ENCODE measurements around the gene SIVA1. TPM values are rescaled to one million over a fixed set of nuclear protein-coding genes. Genes with fewer than 3 reads are reported as not detected.

SIVA1 gene
- total and polyA plus RNA-seq, 7 experiments from 2014 or later = 61.4 to 276 (median 91.6) TPM

DNA sequence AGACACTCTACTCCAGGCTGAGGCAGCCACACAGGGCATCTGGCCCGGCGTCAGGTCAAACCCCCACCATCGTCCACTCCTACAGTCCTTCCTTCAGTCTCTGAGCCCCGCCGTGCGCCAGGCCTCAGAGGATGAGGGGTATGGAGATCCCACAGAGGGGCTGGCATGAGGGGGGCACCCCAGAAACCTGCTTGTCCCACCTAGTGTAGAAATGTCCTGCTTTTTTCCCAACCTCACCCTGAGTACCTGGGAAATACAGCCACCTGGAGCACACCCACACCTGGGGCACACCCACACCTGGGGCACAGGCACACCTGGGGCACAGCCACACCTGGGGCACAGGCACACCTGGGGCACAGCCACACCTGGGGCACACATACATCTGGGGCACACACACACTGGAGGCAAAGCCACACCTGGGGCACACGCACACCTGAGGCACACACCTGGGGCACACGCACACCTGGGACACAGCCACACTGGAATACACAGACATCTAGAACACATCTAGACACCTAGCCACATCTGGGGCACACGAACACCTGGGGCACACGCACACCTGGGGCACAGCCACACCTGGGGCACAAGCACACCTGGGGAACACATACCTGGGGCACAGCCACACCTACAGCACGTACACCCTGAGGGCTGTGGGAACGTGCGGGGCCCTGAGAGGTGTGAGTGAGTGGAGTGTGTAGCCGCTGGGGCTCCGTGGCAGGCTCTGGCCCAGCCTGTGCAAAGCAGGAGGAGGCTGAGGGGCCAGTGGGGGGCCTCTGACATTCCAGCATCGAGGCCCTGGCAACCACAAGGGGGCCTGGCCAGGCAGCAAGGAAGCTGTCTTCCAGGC lies 24.2 kb downstream of the SIVA1 start:
- no peaks in the 10 kb centered on the region for H3K9me3 ChIP-seq (ENCODE audit: control insufficient read depth in 2 of 3, low read length in 3 of 3)
- H3K4me1 ChIP-seq (ENCODE audit: control insufficient read depth in 2 of 2, insufficient read depth in 2 of 2, low read length in 2 of 2) = no peaks in the 10 kb centered on the region
- no peaks in the 10 kb centered on the region for H3K27me3 ChIP-seq (ENCODE audit: control insufficient read depth in 2 of 2, insufficient read depth in 2 of 2, low read length in 2 of 2)
- Mint-ChIP-seq H3K9me3 (no peaks in the 10 kb centered on the region), H3K36me3 (peaks cover 0 to 14% (median 0%) of the 10 kb centered on the region in 5 donors), H3K27me3 (no peaks in the 10 kb centered on the region), H3K4me1 (no peaks in the 10 kb centered on the region), H3K4me3 (no peak overlapping the region), H3K27ac (peak overlapping the region in 3 of 9 donors; percentile 26 to 62 (median 33))
- intact Hi-C loops (cut with micrococcal nuclease) = no loop called here
- H3K36me3 ChIP-seq (ENCODE audit: control insufficient read depth in 2 of 3, insufficient read depth in 3 of 3, low read length in 3 of 3) = peaks cover 0 to 61% (median 4%) of the 10 kb centered on the region in 3 experiments
- CTCF ChIA-PET = no interaction called here
- H3K4me3 ChIP-seq (ENCODE audit: low read length) = no peak overlapping the region
- POLR2A ChIA-PET = no interaction called here
- H3K27ac ChIP-seq (ENCODE audit: low read depth, low read length) = no peak overlapping the region
- no peak for ATAC-seq
- no peak for DNase-seq

DNA sequence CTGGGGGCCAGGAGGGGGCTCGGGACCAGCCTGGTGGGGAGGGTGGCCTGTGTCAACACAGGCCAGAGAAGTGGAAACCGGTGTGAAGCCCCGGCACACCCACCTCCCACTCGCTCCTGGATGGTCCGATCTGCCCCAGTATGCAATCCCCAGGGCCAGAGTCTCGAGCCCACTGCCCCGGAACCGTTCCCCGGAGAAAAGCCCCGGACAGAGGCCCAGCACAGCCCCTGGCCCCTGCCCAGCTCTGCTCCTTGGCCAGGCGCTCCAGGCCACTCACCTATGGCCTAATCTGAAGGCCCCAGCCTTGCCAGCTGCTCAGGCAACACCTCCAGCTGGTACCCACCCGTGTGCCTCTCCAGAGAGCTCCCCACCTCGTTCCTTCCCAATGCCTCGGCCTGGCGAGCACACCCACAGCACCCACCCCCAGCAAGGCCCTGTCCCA lies 24.9 kb downstream of the SIVA1 start:
- H3K27me3 Mint-ChIP-seq = no peaks in the 10 kb centered on the region
- H3K27me3 ChIP-seq (ENCODE audit: control insufficient read depth in 2 of 2, insufficient read depth in 2 of 2, low read length in 2 of 2) = no peaks in the 10 kb centered on the region
- no peaks in the 10 kb centered on the region for H3K9me3 Mint-ChIP-seq
- H3K27ac Mint-ChIP-seq = no peak overlapping the region
- peaks cover 0 to 9% (median 0%) of the 10 kb centered on the region in 5 donors for H3K36me3 Mint-ChIP-seq
- H3K4me3 Mint-ChIP-seq = no peak overlapping the region
- DNase-seq (no peak), ATAC-seq (no peak)
- ChIA-PET CTCF (interaction anchor here (1.4 kb wide), 1 partner anchor 9 kb away, joined by 4 read pairs; no protein-coding TSS in a partner anchor), POLR2A (no interaction called here)
- H3K4me1 ChIP-seq (ENCODE audit: control insufficient read depth in 2 of 2, insufficient read depth in 2 of 2, low read length in 2 of 2) = no peaks in the 10 kb centered on the region
- peaks cover 0 to 54% (median 2%) of the 10 kb centered on the region in 3 experiments for H3K36me3 ChIP-seq (ENCODE audit: control insufficient read depth in 2 of 3, insufficient read depth in 3 of 3, low read length in 3 of 3)
- intact Hi-C loops (cut with micrococcal nuclease) = no loop called here
- H3K27ac ChIP-seq (ENCODE audit: low read depth, low read length) = no peak overlapping the region
- no peak overlapping the region for H3K4me3 ChIP-seq (ENCODE audit: low read length)
- no peaks in the 10 kb centered on the region for H3K4me1 Mint-ChIP-seq
- no peaks in the 10 kb centered on the region for H3K9me3 ChIP-seq (ENCODE audit: control insufficient read depth in 2 of 3, low read length in 3 of 3)

DNA sequence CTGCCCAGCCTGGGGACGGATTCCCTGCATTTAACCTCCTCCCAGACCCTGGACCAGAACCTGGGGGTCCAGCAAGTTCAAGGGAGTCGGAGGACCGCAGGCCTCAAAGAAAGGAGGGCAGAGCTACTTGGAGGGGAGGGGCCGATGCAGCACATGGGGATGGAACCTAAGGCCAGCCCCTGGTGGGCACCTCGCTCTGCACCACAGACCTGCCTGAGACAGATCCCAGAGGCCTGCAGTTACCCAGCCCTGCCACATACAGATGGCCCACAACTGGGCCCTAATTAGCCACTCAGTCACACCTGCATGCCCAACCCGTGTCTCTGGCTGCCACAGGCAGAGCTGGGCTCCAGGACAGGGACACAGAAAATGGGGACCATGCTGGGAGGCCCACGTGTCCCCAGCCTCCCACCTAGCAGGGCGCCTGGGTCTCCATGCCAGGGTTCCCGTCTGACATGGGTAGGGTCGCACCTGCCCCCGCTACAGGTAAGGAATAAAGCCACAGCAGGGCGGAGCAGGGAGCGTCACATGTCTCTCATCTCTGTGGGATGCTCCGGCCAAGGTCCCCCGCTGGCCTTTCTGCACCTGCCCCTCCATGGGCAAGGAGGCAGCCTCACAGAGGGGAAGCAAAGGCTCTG lies 25.9 kb downstream of the SIVA1 start:
- no peak for DNase-seq
- Mint-ChIP-seq H3K27ac (no peak overlapping the region), H3K4me1 (no peaks in the 10 kb centered on the region), H3K9me3 (no peaks in the 10 kb centered on the region), H3K36me3 (peaks cover 0 to 8% (median 0%) of the 10 kb centered on the region in 5 donors), H3K4me3 (no peak overlapping the region), H3K27me3 (no peaks in the 10 kb centered on the region)
- H3K4me3 ChIP-seq (ENCODE audit: low read length) = no peak overlapping the region
- peaks cover 0 to 44% (median 0%) of the 10 kb centered on the region in 3 experiments for H3K36me3 ChIP-seq (ENCODE audit: control insufficient read depth in 2 of 3, insufficient read depth in 3 of 3, low read length in 3 of 3)
- H3K27me3 ChIP-seq (ENCODE audit: control insufficient read depth in 2 of 2, insufficient read depth in 2 of 2, low read length in 2 of 2) = no peaks in the 10 kb centered on the region
- POLR2A ChIA-PET = no interaction called here
- no peaks in the 10 kb centered on the region for H3K4me1 ChIP-seq (ENCODE audit: control insufficient read depth in 2 of 2, insufficient read depth in 2 of 2, low read length in 2 of 2)
- ATAC-seq = no peak
- CTCF ChIA-PET = interaction anchor here (1.4 kb wide), 1 partner anchor 10 kb away, joined by 4 read pairs; no protein-coding TSS in a partner anchor
- intact Hi-C loops (cut with micrococcal nuclease) = no loop called here
- H3K9me3 ChIP-seq (ENCODE audit: control insufficient read depth in 2 of 3, low read length in 3 of 3) = no peaks in the 10 kb centered on the region
- peak overlapping the region; percentile 2 for H3K27ac ChIP-seq (ENCODE audit: low read depth, low read length)

- H3K27me3 Mint-ChIP-seq = no peaks in the 10 kb centered on the region
- ATAC-seq (no peak), DNase-seq (no peak)
- Histone ChIP-seq H3K9me3 (ENCODE audit: control insufficient read depth in 2 of 3, low read length in 3 of 3) (no peaks in the 10 kb centered on the region), H3K36me3 (ENCODE audit: control insufficient read depth in 2 of 3, insufficient read depth in 3 of 3, low read length in 3 of 3) (peaks cover 0 to 39% (median 0%) of the 10 kb centered on the region in 3 experiments), H3K27ac (ENCODE audit: low read depth, low read length) (no peak overlapping the region), H3K4me1 (ENCODE audit: control insufficient read depth in 2 of 2, insufficient read depth in 2 of 2, low read length in 2 of 2) (no peaks in the 10 kb centered on the region), H3K4me3 (ENCODE audit: low read length) (no peak overlapping the region), H3K27me3 (ENCODE audit: control insufficient read depth in 2 of 2, insufficient read depth in 2 of 2, low read length in 2 of 2) (no peaks in the 10 kb centered on the region)
- no peak overlapping the region for H3K27ac Mint-ChIP-seq
- no peak overlapping the region for H3K4me3 Mint-ChIP-seq
- H3K36me3 Mint-ChIP-seq = peaks cover 0 to 5% (median 0%) of the 10 kb centered on the region in 5 donors
- no peaks in the 10 kb centered on the region for H3K4me1 Mint-ChIP-seq
- ChIA-PET POLR2A (no interaction called here), CTCF (interaction anchor here (1.0 kb wide), 1 partner anchor 19 kb away, joined by 3 read pairs; no protein-coding TSS in a partner anchor)
- intact Hi-C loops (cut with micrococcal nuclease) = no loop called here
- H3K9me3 Mint-ChIP-seq = no peaks in the 10 kb centered on the region
Measured at GRCh38 chr14:104779776-104780512, 27.0 kb downstream of the SIVA1 start.

- intact Hi-C loops (cut with micrococcal nuclease) = no loop called here
- H3K4me1 Mint-ChIP-seq = peaks cover 0 to 4% (median 0%) of the 10 kb centered on the region in 7 donors
- Histone ChIP-seq H3K9me3 (ENCODE audit: control insufficient read depth in 2 of 3, low read length in 3 of 3) (no peaks in the 10 kb centered on the region), H3K27ac (ENCODE audit: low read depth, low read length) (no peak overlapping the region), H3K4me1 (ENCODE audit: control insufficient read depth in 2 of 2, insufficient read depth in 2 of 2, low read length in 2 of 2) (no peaks in the 10 kb centered on the region), H3K27me3 (ENCODE audit: control insufficient read depth in 2 of 2, insufficient read depth in 2 of 2, low read length in 2 of 2) (no peaks in the 10 kb centered on the region), H3K36me3 (ENCODE audit: control insufficient read depth in 2 of 3, insufficient read depth in 3 of 3, low read length in 3 of 3) (peaks cover 0 to 41% (median 0%) of the 10 kb centered on the region in 3 experiments), H3K4me3 (ENCODE audit: low read length) (no peak overlapping the region)
- H3K4me3 Mint-ChIP-seq = no peak overlapping the region
- peak overlapping the region in 1 of 9 donors; percentile 59 for H3K27ac Mint-ChIP-seq
- DNase-seq (no peak), ATAC-seq (no peak)
- CTCF ChIA-PET = interaction anchor here (1.0 kb wide), 1 partner anchor 18 kb away, joined by 3 read pairs; no protein-coding TSS in a partner anchor
- no peaks in the 10 kb centered on the region for H3K27me3 Mint-ChIP-seq
- H3K9me3 Mint-ChIP-seq = no peaks in the 10 kb centered on the region
- POLR2A ChIA-PET = no interaction called here
- peaks cover 0 to 5% (median 0%) of the 10 kb centered on the region in 5 donors for H3K36me3 Mint-ChIP-seq
Measured at GRCh38 chr14:104780513-104781030, 27.6 kb downstream of the SIVA1 start.

All from naive thymus-derived CD4-positive, alpha-beta T cell (primary cell).